ENCODE results near the gene ADAM22. TPM values are rescaled to one million over a fixed set of nuclear protein-coding genes. Genes with fewer than 3 reads are reported as not detected.

Gene ADAM22
- total and polyA plus RNA-seq, 2 donors from 2014 or later: 2.2 to 7.9 TPM

- Histone ChIP-seq H3K4me3 (ENCODE audit: low read length in 3 of 3) (no peak overlapping the region), H3K36me3 (ENCODE audit: control insufficient read depth in 2 of 3, insufficient read depth in 3 of 3, low read length in 3 of 3) (no peaks in the 10 kb centered on the region), H3K9me3 (ENCODE audit: control insufficient read depth in 2 of 3, insufficient read depth in 1 of 3, low read length in 3 of 3) (no peaks in the 10 kb centered on the region), H3K27ac (ENCODE audit: low read depth in 2 of 2, low read length in 2 of 2) (no peak overlapping the region), H3K9ac (ENCODE audit: low read length in 3 of 3) (no peak overlapping the region), H3K27me3 (ENCODE audit: control insufficient read depth, insufficient read depth, low read length) (no peaks in the 10 kb centered on the region), H3K4me1 (ENCODE audit: control insufficient read depth in 2 of 3, insufficient read depth in 2 of 3, low read depth in 1 of 3, low read length in 3 of 3) (no peaks in the 10 kb centered on the region)
- TF ChIP-seq, protein P1, sequence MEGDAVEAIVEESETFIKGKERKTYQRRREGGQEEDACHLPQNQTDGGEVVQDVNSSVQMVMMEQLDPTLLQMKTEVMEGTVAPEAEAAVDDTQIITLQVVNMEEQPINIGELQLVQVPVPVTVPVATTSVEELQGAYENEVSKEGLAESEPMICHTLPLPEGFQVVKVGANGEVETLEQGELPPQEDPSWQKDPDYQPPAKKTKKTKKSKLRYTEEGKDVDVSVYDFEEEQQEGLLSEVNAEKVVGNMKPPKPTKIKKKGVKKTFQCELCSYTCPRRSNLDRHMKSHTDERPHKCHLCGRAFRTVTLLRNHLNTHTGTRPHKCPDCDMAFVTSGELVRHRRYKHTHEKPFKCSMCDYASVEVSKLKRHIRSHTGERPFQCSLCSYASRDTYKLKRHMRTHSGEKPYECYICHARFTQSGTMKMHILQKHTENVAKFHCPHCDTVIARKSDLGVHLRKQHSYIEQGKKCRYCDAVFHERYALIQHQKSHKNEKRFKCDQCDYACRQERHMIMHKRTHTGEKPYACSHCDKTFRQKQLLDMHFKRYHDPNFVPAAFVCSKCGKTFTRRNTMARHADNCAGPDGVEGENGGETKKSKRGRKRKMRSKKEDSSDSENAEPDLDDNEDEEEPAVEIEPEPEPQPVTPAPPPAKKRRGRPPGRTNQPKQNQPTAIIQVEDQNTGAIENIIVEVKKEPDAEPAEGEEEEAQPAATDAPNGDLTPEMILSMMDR (IDR thresholded peaks at IDR 0.05; ENCODE audit: borderline replicate concordance, extremely low read depth, insufficient read depth): no peak
- FAIRE-seq (no peak), DNase-seq (no peak)
- intact Hi-C loops (cut with DNase I): no loop called here
These were observed 257.9 kb downstream of the ADAM22 start for GRCh38 chr7:88191911-88192310.

DNA sequence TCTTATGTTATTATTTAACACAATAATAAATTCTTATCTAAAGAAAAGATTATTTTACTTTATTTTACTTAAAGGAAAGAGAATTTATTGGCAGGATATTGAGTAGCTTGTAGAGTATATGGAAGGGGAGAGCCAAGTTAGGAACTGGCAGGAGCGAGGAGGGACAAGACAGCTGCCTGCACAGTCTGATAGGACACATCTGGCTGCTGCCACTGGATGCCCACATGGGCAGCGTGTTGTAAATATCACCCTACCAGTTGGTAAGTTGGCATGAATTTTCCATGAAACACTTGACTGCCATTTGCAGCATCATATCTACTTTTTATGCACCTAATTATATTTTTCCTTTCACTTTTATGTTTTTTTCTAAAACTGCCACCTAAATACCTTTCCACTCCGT is 266.2 kb downstream of the ADAM22 start:
- Histone ChIP-seq H3K9ac (ENCODE audit: low read length in 3 of 3) (no peak overlapping the region), H3K9me3 (ENCODE audit: control insufficient read depth in 2 of 3, insufficient read depth in 1 of 3, low read length in 3 of 3) (no peaks in the 10 kb centered on the region), H3K27ac (ENCODE audit: low read depth in 2 of 2, low read length in 2 of 2) (no peak overlapping the region), H3K4me1 (ENCODE audit: control insufficient read depth in 2 of 3, insufficient read depth in 2 of 3, low read depth in 1 of 3, low read length in 3 of 3) (no peaks in the 10 kb centered on the region), H3K4me3 (ENCODE audit: low read length in 3 of 3) (no peak overlapping the region), H3K27me3 (ENCODE audit: control insufficient read depth, insufficient read depth, low read length) (no peaks in the 10 kb centered on the region), H3K36me3 (ENCODE audit: control insufficient read depth in 2 of 3, insufficient read depth in 3 of 3, low read length in 3 of 3) (peaks cover 0 to 8% (median 7%) of the 10 kb centered on the region in 3 donors)
- FAIRE-seq (no peak), DNase-seq (no peak)
- TF ChIP-seq, protein P1 (IDR thresholded peaks at IDR 0.05; ENCODE audit: borderline replicate concordance, extremely low read depth, insufficient read depth): no peak
- intact Hi-C loops (cut with DNase I): no loop called here

DNA sequence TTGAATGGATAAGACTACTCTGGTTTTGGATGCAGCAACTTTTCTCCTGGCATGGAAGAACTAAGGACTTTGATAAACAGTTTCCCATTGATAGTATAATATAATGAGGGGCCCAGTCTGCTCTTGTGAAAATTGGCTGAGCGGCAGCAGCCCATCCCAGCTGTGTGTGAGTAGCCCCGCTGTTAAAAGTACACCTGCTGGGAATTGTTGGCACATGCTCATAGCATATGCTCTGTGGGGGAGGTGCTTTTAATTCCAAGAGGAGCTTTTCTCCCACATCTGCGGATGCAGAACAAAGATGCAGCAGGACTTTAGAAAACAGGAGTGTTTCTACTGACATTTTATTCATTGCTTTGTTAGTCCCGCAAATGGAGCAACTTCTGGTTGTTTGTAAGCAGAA is 266.7 kb downstream of the ADAM22 start:
- Histone ChIP-seq H3K9me3 (ENCODE audit: control insufficient read depth in 2 of 3, insufficient read depth in 1 of 3, low read length in 3 of 3) (no peaks in the 10 kb centered on the region), H3K36me3 (ENCODE audit: control insufficient read depth in 2 of 3, insufficient read depth in 3 of 3, low read length in 3 of 3) (peaks cover 0 to 10% (median 8%) of the 10 kb centered on the region in 3 donors), H3K4me3 (ENCODE audit: low read length in 3 of 3) (no peak overlapping the region), H3K27ac (ENCODE audit: low read depth in 2 of 2, low read length in 2 of 2) (no peak overlapping the region), H3K4me1 (ENCODE audit: control insufficient read depth in 2 of 3, insufficient read depth in 2 of 3, low read depth in 1 of 3, low read length in 3 of 3) (no peaks in the 10 kb centered on the region), H3K27me3 (ENCODE audit: control insufficient read depth, insufficient read depth, low read length) (no peaks in the 10 kb centered on the region), H3K9ac (ENCODE audit: low read length in 3 of 3) (no peak overlapping the region)
- FAIRE-seq: no peak
- intact Hi-C loops (cut with DNase I): no loop called here
- TF ChIP-seq, protein P1 (IDR thresholded peaks at IDR 0.05; ENCODE audit: borderline replicate concordance, extremely low read depth, insufficient read depth): no peak
- DNase-seq: peak in 2 of 5 donors; percentile 12 to 17

GRCh38 chr7:88201305-88201704 is 267.3 kb downstream of the ADAM22 start:
- no peak overlapping the region for H3K4me3 ChIP-seq (ENCODE audit: low read length in 3 of 3)
- H3K9ac ChIP-seq (ENCODE audit: low read length in 3 of 3): no peak overlapping the region
- no peak overlapping the region for H3K27ac ChIP-seq (ENCODE audit: low read depth in 2 of 2, low read length in 2 of 2)
- TF ChIP-seq, protein P1 (IDR thresholded peaks at IDR 0.05; ENCODE audit: borderline replicate concordance, extremely low read depth, insufficient read depth): no peak
- intact Hi-C loops (cut with DNase I): no loop called here
- FAIRE-seq (no peak), DNase-seq (no peak)
- H3K27me3 ChIP-seq (ENCODE audit: control insufficient read depth, insufficient read depth, low read length): no peaks in the 10 kb centered on the region
- H3K9me3 ChIP-seq (ENCODE audit: control insufficient read depth in 2 of 3, insufficient read depth in 1 of 3, low read length in 3 of 3): no peaks in the 10 kb centered on the region
- H3K36me3 ChIP-seq (ENCODE audit: control insufficient read depth in 2 of 3, insufficient read depth in 3 of 3, low read length in 3 of 3): peaks cover 0 to 10% (median 8%) of the 10 kb centered on the region in 3 donors
- no peaks in the 10 kb centered on the region for H3K4me1 ChIP-seq (ENCODE audit: control insufficient read depth in 2 of 3, insufficient read depth in 2 of 3, low read depth in 1 of 3, low read length in 3 of 3)

Measured in kidney (tissue), 14 donors.